A549 (cell line): ENCODE results near the gene ANKRD11. TPM values are rescaled to one million over a fixed set of nuclear protein-coding genes. Genes with fewer than 3 reads are reported as not detected.

Experiments
- ATAC-seq, 2 experiments: fragments of 200-7000 bp in 1 of 2; fragments of >200 bp in 1 of 2; cut with Nextera tagmentation in 1 of 2; cut with Tn5 transposase in 1 of 2; 3 replicates each; pipeline versions ENCODE4 v1.8.0 to v1.9.1; 2018 to 2020; ENCODE audit warnings: mild to moderate bottlenecking in 1 of 2, moderate library complexity in 1 of 2
- CTCF ChIA-PET: fragments of 300-600 bp; sonication (Branson Sonifier 250); formaldehyde crosslinking; extraction: SDS; loops from one replicate; lab custom pipeline; 2021; ENCODE audit warnings: antibody characterized with exemption, inconsistent platforms; lab: Yijun Ruan, JAX
- POLR2A ChIA-PET: fragments of 350-600 bp; formaldehyde crosslinking; extraction: SDS; loops from one replicate; lab custom pipeline; 2021; ENCODE audit warnings: antibody characterized with exemption, inconsistent platforms; lab: Yijun Ruan, JAX
- DNase-seq, 2 experiments: peaks; one replicate each; pipeline versions ENCODE4 v3.0.0 to v3.0.0-alpha.2; 2011 to 2016; ENCODE audit warnings: low read depth in 1 of 2, low spot score in 1 of 2
- FAIRE-seq: peaks from 2 replicates; lab custom pipeline; 2011; peaks lifted over from hg19 to GRCh38; lab: Jason Lieb, UNC
- H3K27ac ChIP-seq, 2 experiments: fragments of >200 bp; sonication (Bioruptor Twin); formaldehyde crosslinking; 3 replicates each; pipeline ENCODE4 v1.5.1; 2016 to 2017
- H3K4me1 ChIP-seq: fragments of >200 bp; sonication (Bioruptor Twin); formaldehyde crosslinking; 3 replicates; pipeline ENCODE4 v1.6.1; 2016
- H3K4me2 ChIP-seq: fragments of >200 bp; sonication (Bioruptor Twin); formaldehyde crosslinking; 3 replicates; pipeline ENCODE4 v1.6.1; 2016
- H3K4me3 ChIP-seq: fragments of >200 bp; sonication (Bioruptor Twin); formaldehyde crosslinking; 3 replicates; pipeline ENCODE4 v1.5.1; 2016
- H3K9me3 ChIP-seq: fragments of >200 bp; sonication (Bioruptor Twin); formaldehyde crosslinking; 3 replicates; pipeline ENCODE4 v1.6.1; 2016
- EHMT2 ChIP-seq: fragments of 200-600 bp; sonication (generic); IDR thresholded peaks from 2 replicates; pipeline ENCODE4 v1.6.1; 2016; ENCODE audit warnings: antibody characterized with exemption, low read depth, mild to moderate bottlenecking, moderate library complexity
- FOSL2 ChIP-seq, 2 experiments: fragments of 450-650 bp in 1 of 2; fragments of >200 bp in 1 of 2; sonication (Bioruptor Twin) in 1 of 2; formaldehyde crosslinking; IDR thresholded peaks; 2 replicates each; pipeline versions ENCODE4 v1.5.0 to v1.6.1; 2016 to 2020; ENCODE audit warnings: mild to moderate bottlenecking in 1 of 2, moderate library complexity in 1 of 2
- HDAC2 ChIP-seq: fragments of 200-600 bp; sonication (generic); IDR thresholded peaks from 2 replicates; pipeline ENCODE4 v1.6.1; 2016
- HES2 ChIP-seq: fragments of >200 bp; sonication (Bioruptor Twin); formaldehyde crosslinking; IDR thresholded peaks from 2 replicates; pipeline ENCODE4 v1.6.1; 2016
- HOXA7 ChIP-seq: fragments of 250-450 bp; sonication (Bioruptor Pico); IDR thresholded peaks from 2 replicates; pipeline ENCODE4 v1.5.0; 2020; ENCODE audit warnings: mild to moderate bottlenecking, moderate library complexity
- HOXB13 ChIP-seq: fragments of 250-450 bp; sonication (Bioruptor Pico); IDR thresholded peaks from 2 replicates; pipeline ENCODE4 v1.5.0; 2020; ENCODE audit warnings: low read depth, mild to moderate bottlenecking, moderate library complexity
- HOXB5 ChIP-seq: fragments of 250-450 bp; sonication (Bioruptor Pico); IDR thresholded peaks from 2 replicates; pipeline ENCODE4 v1.5.0; 2020; ENCODE audit warnings: mild to moderate bottlenecking, moderate library complexity
- JUN ChIP-seq, 2 experiments: fragments of >200 bp; sonication (Bioruptor Twin); formaldehyde crosslinking; IDR thresholded peaks; 2 replicates in 1 of 2; 3 replicates in 1 of 2; pipeline ENCODE4 v1.6.1; 2016 to 2017
- KDM1A ChIP-seq: fragments of 200-600 bp; sonication (generic); IDR thresholded peaks from 2 replicates; pipeline ENCODE4 v1.6.1; 2016; ENCODE audit warnings: low read depth, mild to moderate bottlenecking
- KDM5A ChIP-seq: fragments of 200-600 bp; sonication (generic); IDR thresholded peaks from 2 replicates; pipeline ENCODE4 v1.6.1; 2016; ENCODE audit warnings: antibody characterized with exemption, mild to moderate bottlenecking
- MAFK ChIP-seq: fragments of 450-650 bp; IDR thresholded peaks from 2 replicates; pipeline ENCODE4 v1.6.1; 2014; ENCODE audit not compliant: partially characterized antibody
- NFE2L2 ChIP-seq: fragments of 150-350 bp; conservative IDR thresholded peaks from 2 replicates; pipeline ENCODE4 v1.6.1; 2014; ENCODE audit warnings: low read length
- NPAS2 ChIP-seq: fragments of 250-450 bp; sonication (Bioruptor Pico); IDR thresholded peaks from 2 replicates; pipeline ENCODE4 v1.8.0; 2022; ENCODE audit warnings: mild to moderate bottlenecking, moderate library complexity, borderline replicate concordance
- PHF8 ChIP-seq: fragments of 200-600 bp; sonication (generic); IDR thresholded peaks from 2 replicates; pipeline ENCODE4 v1.6.1; 2016; ENCODE audit warnings: low read depth, mild to moderate bottlenecking, antibody characterized with exemption, moderate library complexity, borderline replicate concordance
- TFCP2L1 ChIP-seq: fragments of 250-450 bp; sonication (Bioruptor Pico); IDR thresholded peaks from 2 replicates; pipeline ENCODE4 v1.5.0; 2021; ENCODE audit warnings: mild to moderate bottlenecking
- USF2 ChIP-seq: fragments of 450-650 bp; IDR thresholded peaks from 2 replicates; pipeline ENCODE4 v1.6.1; 2014; ENCODE audit warnings: antibody characterized with exemption
- ZC3H11A ChIP-seq: fragments of 450-650 bp; IDR thresholded peaks from 2 replicates; pipeline ENCODE4 v1.6.1; 2014; ENCODE audit warnings: antibody characterized with exemption, mild to moderate bottlenecking
- ZNF302 ChIP-seq: fragments of 250-450 bp; sonication (Bioruptor Pico); IDR thresholded peaks from 2 replicates; pipeline ENCODE4 v1.9.0; 2021; ENCODE audit warnings: inconsistent platforms, mild to moderate bottlenecking, moderate library complexity
- ZSCAN20 ChIP-seq: fragments of 250-450 bp; sonication (Bioruptor Pico); IDR thresholded peaks from 2 replicates; pipeline ENCODE4 v1.8.0; 2022; ENCODE audit warnings: mild to moderate bottlenecking, moderate library complexity
- WGBS: methylation state at CpG from one replicate; pipeline ENCODE4 v1.1.6; 2017; ENCODE audit errors: missing lambda C conversion rate; 5-methylcytosine and 5-hydroxymethylcytosine counted together
- polyA plus RNA-seq, 4 experiments: library from polyadenylated mRNA; depleted of rRNA in 3 of 4; stranded (reverse); fragments of >200 nt; fragmentation: RNase III in 1 of 4; extraction: RNeasy Plus Mini Kit Qiagen cat#74134 plus additional on column Dnase treatment in 1 of 4; gene quantifications; 2 replicates in 3 of 4; 3 replicates in 1 of 4; pipeline ENCODE4 v1.2.3, GENCODE V29; 2011 to 2017
- TF ChIP-seq, protein P1 (sequence below): IDR thresholded peaks from 2 replicates; pipeline ENCODE4 v1.6.1; 2012
- TF ChIP-seq, protein P2 (sequence below): fragments of >200 bp; sonication (Bioruptor Twin); formaldehyde crosslinking; IDR thresholded peaks from 3 replicates; pipeline ENCODE4 v1.5.1; 2016

ANKRD11 gene
- polyA plus RNA-seq, 2 of the 4 experiments (the other 2 are of a cell fraction), result 53.6 to 54.9 TPM

GRCh38 chr16:89404561-89404960 is 85.8 kb downstream of the ANKRD11 start:
- CTCF ChIA-PET, result interaction anchor here (1.4 kb wide), 1 partner anchor 32 kb away, joined by 3 read pairs; no protein-coding TSS in a partner anchor
- ATAC-seq (no peak), FAIRE-seq (no peak), DNase-seq (no peak)
- POLR2A ChIA-PET, result interaction anchor here (0.6 to 0.7 kb wide), 2 partner anchors 9 to 128 kb away, joined by 4 to 8 read pairs; no protein-coding TSS in a partner anchor
- no peak for TF ChIP-seq ZNF302 (CRISPR knock-in tag)
- TF ChIP-seq, protein P1, sequence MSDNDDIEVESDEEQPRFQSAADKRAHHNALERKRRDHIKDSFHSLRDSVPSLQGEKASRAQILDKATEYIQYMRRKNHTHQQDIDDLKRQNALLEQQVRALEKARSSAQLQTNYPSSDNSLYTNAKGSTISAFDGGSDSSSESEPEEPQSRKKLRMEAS, result peak; percentile 16; the same call in 1 of the 2 replicates
- WGBS, result 87% methylated on average over 8 of the region's 8 CpGs
- Histone ChIP-seq H3K4me3 (no peak overlapping the region), H3K4me2 (no peak overlapping the region), H3K9me3 (no peaks in the 10 kb centered on the region), H3K4me1 (peaks cover 46% of the 10 kb centered on the region), H3K27ac (no peak overlapping the region)

- no peak for DNase-seq
- no peak overlapping the region for H3K27ac ChIP-seq
- CTCF ChIA-PET, result interaction anchor here (1.1 kb wide), 1 partner anchor 33 kb away, joined by 3 read pairs; no protein-coding TSS in a partner anchor
- WGBS, result 92% methylated on average over 16 of the region's 17 CpGs
- FAIRE-seq, result no peak
- POLR2A ChIA-PET, result interaction anchor here (0.6 kb wide), 1 partner anchor 100 kb away, joined by 6 read pairs; no protein-coding TSS in a partner anchor
- H3K4me2 ChIP-seq, result no peak overlapping the region
- no peak for ATAC-seq
- TF ChIP-seq FOSL2 (IDR thresholded peaks at IDR 0.05), result no peak
- TF ChIP-seq FOSL2 (CRISPR knock-in tag; IDR thresholded peaks at IDR 0.05), result no peak
- TF ChIP-seq NPAS2 (CRISPR knock-in tag), result no peak
- TF ChIP-seq HOXB5 (CRISPR knock-in tag), result no peak
- TF ChIP-seq PHF8, result no peak
- TF ChIP-seq, protein P2, sequence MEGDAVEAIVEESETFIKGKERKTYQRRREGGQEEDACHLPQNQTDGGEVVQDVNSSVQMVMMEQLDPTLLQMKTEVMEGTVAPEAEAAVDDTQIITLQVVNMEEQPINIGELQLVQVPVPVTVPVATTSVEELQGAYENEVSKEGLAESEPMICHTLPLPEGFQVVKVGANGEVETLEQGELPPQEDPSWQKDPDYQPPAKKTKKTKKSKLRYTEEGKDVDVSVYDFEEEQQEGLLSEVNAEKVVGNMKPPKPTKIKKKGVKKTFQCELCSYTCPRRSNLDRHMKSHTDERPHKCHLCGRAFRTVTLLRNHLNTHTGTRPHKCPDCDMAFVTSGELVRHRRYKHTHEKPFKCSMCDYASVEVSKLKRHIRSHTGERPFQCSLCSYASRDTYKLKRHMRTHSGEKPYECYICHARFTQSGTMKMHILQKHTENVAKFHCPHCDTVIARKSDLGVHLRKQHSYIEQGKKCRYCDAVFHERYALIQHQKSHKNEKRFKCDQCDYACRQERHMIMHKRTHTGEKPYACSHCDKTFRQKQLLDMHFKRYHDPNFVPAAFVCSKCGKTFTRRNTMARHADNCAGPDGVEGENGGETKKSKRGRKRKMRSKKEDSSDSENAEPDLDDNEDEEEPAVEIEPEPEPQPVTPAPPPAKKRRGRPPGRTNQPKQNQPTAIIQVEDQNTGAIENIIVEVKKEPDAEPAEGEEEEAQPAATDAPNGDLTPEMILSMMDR, result no peak
- TF ChIP-seq MAFK, result no peak
- no peak for TF ChIP-seq EHMT2
- no peak for TF ChIP-seq HES2
- TF ChIP-seq JUN (IDR thresholded peaks at IDR 0.05), result no peak
- no peak for TF ChIP-seq HDAC2
- no peak for TF ChIP-seq NFE2L2
- TF ChIP-seq KDM1A, result no peak
- no peak overlapping the region for H3K4me3 ChIP-seq
- H3K9me3 ChIP-seq, result no peaks in the 10 kb centered on the region
- H3K4me1 ChIP-seq, result peaks cover 30% of the 10 kb centered on the region
Observed at GRCh38 chr16:89402962-89403361, 87.4 kb downstream of the ANKRD11 start.

- 91% methylated on average over 21 of the region's 27 CpGs for WGBS
- no peak overlapping the region for H3K4me3 ChIP-seq
- ChIA-PET CTCF (interaction anchor here (0.6 kb wide), 1 partner anchor 380 kb away, joined by 3 read pairs; no protein-coding TSS in a partner anchor), POLR2A (no interaction called here)
- peaks cover 27% of the 10 kb centered on the region for H3K4me1 ChIP-seq
- TF ChIP-seq KDM5A (no peak), USF2 (no peak), ZC3H11A (no peak), HOXA7 (no peak), ZSCAN20 (CRISPR knock-in tag) (no peak), TFCP2L1 (CRISPR knock-in tag) (no peak), HOXB13 (CRISPR knock-in tag) (no peak)
- TF ChIP-seq, all 56 proteins: peak for 0
- Histone ChIP-seq H3K4me2 (no peak overlapping the region), H3K27ac (no peak overlapping the region), H3K9me3 (no peaks in the 10 kb centered on the region)
- DNase-seq (no peak), FAIRE-seq (no peak), ATAC-seq (no peak)
Observed at GRCh38 chr16:89401641-89402445, 88.5 kb downstream of the ANKRD11 start.
